Measurements from ENCODE around the gene INSR.

DNA sequence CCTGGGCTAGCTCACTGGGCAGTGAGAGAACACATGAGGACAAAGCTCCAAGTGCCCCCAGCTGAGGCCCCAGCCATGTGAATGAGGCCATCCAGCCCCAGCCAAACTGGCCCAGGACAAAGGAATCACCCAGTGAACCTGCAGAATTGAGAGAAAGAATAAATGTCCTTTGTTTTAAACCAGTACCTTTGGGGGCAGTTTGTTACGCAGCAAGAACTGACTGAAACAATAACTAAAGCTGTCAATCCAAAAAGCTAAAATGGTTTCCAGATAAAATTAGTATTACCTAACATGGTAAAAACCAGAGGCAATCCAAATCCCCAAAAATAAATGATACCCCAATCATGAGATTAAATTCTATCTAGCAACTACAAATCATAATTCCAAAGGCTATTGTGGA, 155.1 kb downstream of the INSR start:
- TF ChIP-seq, protein P1, sequence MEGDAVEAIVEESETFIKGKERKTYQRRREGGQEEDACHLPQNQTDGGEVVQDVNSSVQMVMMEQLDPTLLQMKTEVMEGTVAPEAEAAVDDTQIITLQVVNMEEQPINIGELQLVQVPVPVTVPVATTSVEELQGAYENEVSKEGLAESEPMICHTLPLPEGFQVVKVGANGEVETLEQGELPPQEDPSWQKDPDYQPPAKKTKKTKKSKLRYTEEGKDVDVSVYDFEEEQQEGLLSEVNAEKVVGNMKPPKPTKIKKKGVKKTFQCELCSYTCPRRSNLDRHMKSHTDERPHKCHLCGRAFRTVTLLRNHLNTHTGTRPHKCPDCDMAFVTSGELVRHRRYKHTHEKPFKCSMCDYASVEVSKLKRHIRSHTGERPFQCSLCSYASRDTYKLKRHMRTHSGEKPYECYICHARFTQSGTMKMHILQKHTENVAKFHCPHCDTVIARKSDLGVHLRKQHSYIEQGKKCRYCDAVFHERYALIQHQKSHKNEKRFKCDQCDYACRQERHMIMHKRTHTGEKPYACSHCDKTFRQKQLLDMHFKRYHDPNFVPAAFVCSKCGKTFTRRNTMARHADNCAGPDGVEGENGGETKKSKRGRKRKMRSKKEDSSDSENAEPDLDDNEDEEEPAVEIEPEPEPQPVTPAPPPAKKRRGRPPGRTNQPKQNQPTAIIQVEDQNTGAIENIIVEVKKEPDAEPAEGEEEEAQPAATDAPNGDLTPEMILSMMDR (IDR thresholded peaks at IDR 0.05 in 2 of 3, conservative IDR thresholded peaks at IDR 0.05 in 1 of 3; ENCODE audit: control insufficient read depth in 2 of 3, extremely low read depth in 1 of 3, insufficient read depth in 1 of 3, low read depth in 3 of 3, low read length in 3 of 3): no peak
- TF ChIP-seq, protein P2, sequence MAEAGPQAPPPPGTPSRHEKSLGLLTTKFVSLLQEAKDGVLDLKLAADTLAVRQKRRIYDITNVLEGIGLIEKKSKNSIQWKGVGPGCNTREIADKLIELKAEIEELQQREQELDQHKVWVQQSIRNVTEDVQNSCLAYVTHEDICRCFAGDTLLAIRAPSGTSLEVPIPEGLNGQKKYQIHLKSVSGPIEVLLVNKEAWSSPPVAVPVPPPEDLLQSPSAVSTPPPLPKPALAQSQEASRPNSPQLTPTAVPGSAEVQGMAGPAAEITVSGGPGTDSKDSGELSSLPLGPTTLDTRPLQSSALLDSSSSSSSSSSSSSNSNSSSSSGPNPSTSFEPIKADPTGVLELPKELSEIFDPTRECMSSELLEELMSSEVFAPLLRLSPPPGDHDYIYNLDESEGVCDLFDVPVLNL (IDR thresholded peaks at IDR 0.05; ENCODE audit: low read depth, low read length): no peak

Measured in GM12878 (cell line).